PFSK-1 (cell line): ENCODE data around the gene SPDYA.

Experiments used
- FOXP2 ChIP-seq: optimal IDR thresholded peaks from 2 replicates; pipeline ENCODE3; 2011; ENCODE audit warnings: borderline replicate concordance, control low read depth, inconsistent platforms; ENCODE audit not compliant: insufficient read depth; ENCODE audit errors: extremely low read length, extremely low read depth
- POLR2AphosphoS5 ChIP-seq: IDR thresholded peaks from 2 replicates; pipeline ENCODE4 v1.6.1; 2012; ENCODE audit warnings: low read depth, mild to moderate bottlenecking, control low read depth, low read length, moderate library complexity
- TAF1 ChIP-seq: IDR thresholded peaks from 2 replicates; pipeline ENCODE4 v1.6.1; 2012; ENCODE audit warnings: low read length, control low read depth, borderline replicate concordance; ENCODE audit not compliant: insufficient read depth

DNA sequence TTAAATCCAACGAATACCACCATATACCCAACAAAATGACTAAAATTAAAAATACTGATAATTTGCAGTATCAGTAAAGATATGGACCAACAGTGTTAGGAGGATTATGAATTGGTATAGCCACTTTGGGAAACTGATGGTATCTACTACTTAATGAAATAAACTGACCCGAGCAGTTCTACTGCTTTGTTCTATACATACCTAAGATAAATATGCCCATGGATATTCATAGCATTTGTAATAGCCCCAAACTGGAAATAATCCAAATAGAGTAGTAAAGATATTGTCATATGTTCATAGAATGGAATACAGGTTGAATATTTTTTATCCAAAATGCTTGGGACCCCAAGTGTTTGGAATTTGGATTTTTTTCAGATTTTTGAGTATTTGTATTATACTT is 38.3 kb upstream of the SPDYA start:
- TF ChIP-seq POLR2AphosphoS5 (no peak), FOXP2 (no peak), TAF1 (no peak)
